Panc1 (cell line): ENCODE results near the gene BICD1. TPM values are rescaled to one million over a fixed set of nuclear protein-coding genes. Genes with fewer than 3 reads are reported as not detected.

Experiments
- ATAC-seq: fragments of 200-7000 bp; cut with Tn5 transposase; 2 replicates; pipeline ENCODE4 v1.9.1; 2020; ENCODE audit warnings: mild to moderate bottlenecking, moderate library complexity
- BruUV-seq: library from RNA; stranded (reverse); fragments of 400-500 nt; replicated peaks from 2 replicates; lab custom pipeline; 2021; lab: Mats Ljungman, UMichigan
- CTCF ChIA-PET: fragments of 300-600 bp; sonication (Branson Sonifier 250); formaldehyde crosslinking; loops from one replicate; lab custom pipeline; 2022; ENCODE audit warnings: antibody characterized with exemption; lab: Charles Lee
- POLR2A ChIA-PET: fragments of 300-600 bp; sonication (Branson Sonifier 250); formaldehyde crosslinking; loops from one replicate; lab custom pipeline; 2022; ENCODE audit warnings: antibody characterized with exemption; lab: Charles Lee
- DNase-seq: peaks from one replicate; pipeline ENCODE4 v3.0.0-alpha.2; 2010; ENCODE audit warnings: low read depth, low spot score
- H3K27ac ChIP-seq: 2 replicates; pipeline ENCODE4 v1.5.1; 2011; ENCODE audit warnings: mild to moderate bottlenecking, low read length, inconsistent platforms
- H3K27me3 ChIP-seq: fragments of 200-500 bp; sonication (Bioruptor generic); 2 replicates; pipeline ENCODE4 v1.6.0; 2014; ENCODE audit warnings: low read length, inconsistent platforms; ENCODE audit not compliant: control insufficient read depth, insufficient read depth
- H3K36me3 ChIP-seq: fragments of 200-500 bp; sonication (Bioruptor generic); 2 replicates; pipeline ENCODE4 v1.5.1; 2014; ENCODE audit warnings: inconsistent platforms, mild to moderate bottlenecking, low read length, moderate library complexity; ENCODE audit not compliant: control insufficient read depth, insufficient read depth
- H3K4me1 ChIP-seq: 2 replicates; pipeline ENCODE4 v1.5.1; 2011; ENCODE audit warnings: inconsistent platforms, mild to moderate bottlenecking, low read length, moderate library complexity; ENCODE audit not compliant: control insufficient read depth, insufficient read depth
- H3K4me3 ChIP-seq, 2 experiments: 2 replicates each; pipeline ENCODE4 v1.5.1; 2011 to 2012; ENCODE audit warnings: low read depth in 2 of 2, low read length in 2 of 2, mild to moderate bottlenecking in 2 of 2, inconsistent platforms in 1 of 2, moderate library complexity in 1 of 2
- H3K9me3 ChIP-seq: fragments of 200-500 bp; sonication (Bioruptor generic); 2 replicates; pipeline ENCODE4 v1.5.1; 2014; ENCODE audit warnings: low read depth, mild to moderate bottlenecking, inconsistent platforms, low read length, moderate library complexity; ENCODE audit not compliant: control insufficient read depth, insufficient read depth
- CTCF ChIP-seq: fragments of 450-650 bp; IDR thresholded peaks from 2 replicates; pipeline ENCODE4 v1.5.1; 2017; ENCODE audit warnings: mild to moderate bottlenecking
- POLR2AphosphoS5 ChIP-seq: IDR thresholded peaks from 2 replicates; pipeline ENCODE4 v1.6.1; 2012; ENCODE audit warnings: mild to moderate bottlenecking, low read depth, low read length, moderate library complexity
- SIN3A ChIP-seq: IDR thresholded peaks from 2 replicates; pipeline ENCODE4 v1.6.1; 2012; ENCODE audit warnings: low read depth, mild to moderate bottlenecking, low read length, moderate library complexity, borderline replicate concordance; ENCODE audit not compliant: insufficient read depth
- TCF7L2 ChIP-seq: IDR thresholded peaks from 2 replicates; pipeline ENCODE4 v1.6.1; 2011; ENCODE audit warnings: mild to moderate bottlenecking, low read depth, low read length, inconsistent platforms
- in situ Hi-C: cut with HindIII; loops from 2 replicates; pipeline ENCODE4 v1.10.0; 2016; ENCODE audit warnings: low sequenced_read_pairs, low pct_unique_long_range_greater_than_20kb
- intact Hi-C: fragments of 100-400 bp; cut with micrococcal nuclease; formaldehyde crosslinking; loops from one replicate; pipeline ENCODE4 v1.10.0; 2022; ENCODE audit not compliant: unreplicated experiment
- total RNA-seq: library from RNA; stranded (reverse); gene quantifications from one replicate; pipeline ENCODE4 v1.2.1, GENCODE V29; 2021; ENCODE audit not compliant: unreplicated experiment
- TF ChIP-seq, protein P1 (sequence below), 2 experiments: IDR thresholded peaks; 2 replicates each; pipeline ENCODE4 v1.6.1; 2011 to 2012; ENCODE audit warnings: low read depth in 2 of 2, control low read depth in 1 of 2, low read length in 1 of 2, mild to moderate bottlenecking in 1 of 2, moderate library complexity in 1 of 2; ENCODE audit not compliant: insufficient read depth in 1 of 2

BICD1 gene
- total RNA-seq, 1 experiment from 2014 or later, result 40.0 TPM

GRCh38 chr12:32100361-32100760 is 6.3 kb upstream of the BICD1 start:
- in situ Hi-C loops, result no loop called here
- BruUV-seq, result no TSS peak
- Histone ChIP-seq H3K27ac (no peak overlapping the region), H3K4me3 (no peak overlapping the region), H3K27me3 (no peaks in the 10 kb centered on the region), H3K4me1 (no peaks in the 10 kb centered on the region), H3K36me3 (no peaks in the 10 kb centered on the region), H3K9me3 (no peaks in the 10 kb centered on the region)
- intact Hi-C loops, result no loop called here
- ATAC-seq (no peak), DNase-seq (no peak)
- TF ChIP-seq POLR2AphosphoS5, result no peak
- TF ChIP-seq, protein P1, sequence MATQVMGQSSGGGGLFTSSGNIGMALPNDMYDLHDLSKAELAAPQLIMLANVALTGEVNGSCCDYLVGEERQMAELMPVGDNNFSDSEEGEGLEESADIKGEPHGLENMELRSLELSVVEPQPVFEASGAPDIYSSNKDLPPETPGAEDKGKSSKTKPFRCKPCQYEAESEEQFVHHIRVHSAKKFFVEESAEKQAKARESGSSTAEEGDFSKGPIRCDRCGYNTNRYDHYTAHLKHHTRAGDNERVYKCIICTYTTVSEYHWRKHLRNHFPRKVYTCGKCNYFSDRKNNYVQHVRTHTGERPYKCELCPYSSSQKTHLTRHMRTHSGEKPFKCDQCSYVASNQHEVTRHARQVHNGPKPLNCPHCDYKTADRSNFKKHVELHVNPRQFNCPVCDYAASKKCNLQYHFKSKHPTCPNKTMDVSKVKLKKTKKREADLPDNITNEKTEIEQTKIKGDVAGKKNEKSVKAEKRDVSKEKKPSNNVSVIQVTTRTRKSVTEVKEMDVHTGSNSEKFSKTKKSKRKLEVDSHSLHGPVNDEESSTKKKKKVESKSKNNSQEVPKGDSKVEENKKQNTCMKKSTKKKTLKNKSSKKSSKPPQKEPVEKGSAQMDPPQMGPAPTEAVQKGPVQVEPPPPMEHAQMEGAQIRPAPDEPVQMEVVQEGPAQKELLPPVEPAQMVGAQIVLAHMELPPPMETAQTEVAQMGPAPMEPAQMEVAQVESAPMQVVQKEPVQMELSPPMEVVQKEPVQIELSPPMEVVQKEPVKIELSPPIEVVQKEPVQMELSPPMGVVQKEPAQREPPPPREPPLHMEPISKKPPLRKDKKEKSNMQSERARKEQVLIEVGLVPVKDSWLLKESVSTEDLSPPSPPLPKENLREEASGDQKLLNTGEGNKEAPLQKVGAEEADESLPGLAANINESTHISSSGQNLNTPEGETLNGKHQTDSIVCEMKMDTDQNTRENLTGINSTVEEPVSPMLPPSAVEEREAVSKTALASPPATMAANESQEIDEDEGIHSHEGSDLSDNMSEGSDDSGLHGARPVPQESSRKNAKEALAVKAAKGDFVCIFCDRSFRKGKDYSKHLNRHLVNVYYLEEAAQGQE (IDR thresholded peaks at IDR 0.05; ENCODE audit: insufficient read depth in 1 of 2, low read depth in 2 of 2, low read length in 1 of 2), result no peak
- no peak for TF ChIP-seq SIN3A
- no peak for TF ChIP-seq TCF7L2
- no peak for TF ChIP-seq CTCF
- CTCF ChIA-PET, result no interaction called here
- POLR2A ChIA-PET, result no interaction called here

- DNase-seq (no peak), ATAC-seq (no peak)
- no peaks in the 10 kb centered on the region for H3K4me1 ChIP-seq
- TF ChIP-seq POLR2AphosphoS5 (no peak), CTCF (no peak)
- no peaks in the 10 kb centered on the region for H3K36me3 ChIP-seq
- BruUV-seq, result no TSS peak
- ChIA-PET CTCF (no interaction called here), POLR2A (no interaction called here)
- no peak overlapping the region for H3K27ac ChIP-seq
- in situ Hi-C loops (no loop called here), intact Hi-C loops (no loop called here)
- H3K4me3 ChIP-seq, result no peak overlapping the region
- no peaks in the 10 kb centered on the region for H3K27me3 ChIP-seq
- no peaks in the 10 kb centered on the region for H3K9me3 ChIP-seq
Observed at GRCh38 chr12:32100888-32101287, 5.8 kb upstream of the BICD1 start.
